ENCODE measurements around the gene SH3BP2.

SH3BP2 gene

DNA sequence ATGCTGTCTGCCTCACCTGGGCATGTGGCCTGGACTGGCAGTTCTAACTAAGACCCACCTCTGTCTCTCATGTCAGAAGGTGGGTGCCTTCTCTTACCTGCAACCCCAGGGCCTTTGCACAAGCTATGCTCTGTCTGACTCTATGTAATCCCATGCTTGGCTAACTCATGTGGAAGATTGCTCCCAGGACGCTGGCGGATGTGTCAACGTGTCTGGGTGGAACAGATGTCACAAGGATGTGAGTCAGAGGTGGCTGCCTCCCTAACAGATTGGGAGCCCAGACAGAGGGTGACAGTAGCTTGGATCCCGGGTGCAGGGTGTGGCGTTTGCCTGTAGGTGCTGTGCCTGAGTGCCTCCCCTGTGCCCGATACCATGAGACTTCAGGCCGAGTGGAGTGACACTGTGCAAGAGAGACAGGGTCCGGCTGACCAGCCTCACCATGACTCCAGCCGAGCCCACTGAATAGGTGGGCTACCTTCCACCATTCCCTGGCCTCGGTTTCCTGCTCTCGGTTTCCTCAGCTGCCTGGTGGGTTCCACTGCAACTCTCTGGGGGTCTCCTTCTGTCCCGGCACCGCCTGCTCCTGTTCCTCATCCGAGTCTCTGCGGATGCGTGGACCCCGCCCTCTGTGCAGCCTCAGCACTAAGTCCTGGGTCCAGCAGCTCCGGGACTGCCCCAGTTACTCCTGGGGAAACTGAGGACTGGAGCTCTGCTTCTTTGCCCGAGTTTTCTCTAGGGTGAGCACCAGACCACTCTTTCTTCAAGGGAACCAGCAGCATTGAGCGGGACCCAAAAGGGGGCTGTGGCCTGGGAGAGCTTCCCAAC lies 11.0 kb downstream of the SH3BP2 start:
- no peak for DNase-seq (ENCODE audit: low spot score)

DNA sequence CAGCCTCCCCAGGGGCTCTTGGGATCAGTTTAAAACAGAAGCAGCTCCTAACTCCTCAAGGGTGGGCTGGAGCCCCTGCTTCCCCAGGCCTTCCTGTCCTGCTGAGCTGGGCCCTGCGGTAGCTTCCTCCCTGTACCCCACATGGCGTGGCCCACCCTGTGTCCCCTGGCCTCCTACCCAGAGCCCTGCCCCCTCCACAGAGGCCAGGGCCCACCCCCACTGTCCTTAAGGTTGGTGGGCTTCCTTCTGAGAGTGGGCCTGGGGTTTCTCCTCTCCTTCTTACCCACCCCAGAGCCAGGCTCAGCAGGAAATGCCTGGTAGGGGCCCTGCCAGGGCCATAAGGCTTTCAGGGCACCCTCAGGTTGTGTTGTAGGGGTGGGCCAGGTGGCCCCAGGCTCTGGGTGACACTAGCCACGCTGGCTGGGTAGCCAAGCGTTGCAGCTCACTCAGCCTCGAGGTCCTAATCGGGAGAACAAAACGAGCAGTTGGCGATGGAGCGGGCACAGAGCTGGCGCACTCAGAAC lies 11.6 kb downstream of the SH3BP2 start:
- no peak for DNase-seq (ENCODE audit: low spot score)

DNA sequence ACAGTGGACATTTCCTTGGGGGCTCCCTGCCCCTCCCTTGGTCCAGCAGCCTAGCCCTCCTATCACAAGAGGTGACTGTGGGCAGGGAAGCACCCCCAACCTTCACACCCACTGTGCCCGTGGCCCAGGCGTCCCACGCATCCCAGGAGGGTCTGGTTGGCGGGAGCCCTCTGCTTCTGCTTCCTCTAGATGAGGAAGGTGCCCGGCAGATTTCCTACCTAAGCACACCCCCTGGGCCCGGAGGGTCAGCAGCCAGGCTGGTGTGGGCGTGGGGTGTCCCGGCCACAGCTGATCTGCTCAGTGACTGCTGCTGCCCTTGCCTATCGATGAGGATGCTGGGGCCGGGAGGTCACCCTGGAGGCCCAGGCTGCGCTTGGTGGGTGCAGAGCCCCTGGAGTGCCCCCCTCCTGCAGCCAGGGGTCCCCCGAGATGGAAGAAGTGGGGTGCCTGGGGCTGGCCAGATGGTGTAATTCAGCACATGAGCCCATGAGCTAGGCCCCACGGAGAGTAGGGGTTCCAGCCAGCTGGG lies 12.2 kb downstream of the SH3BP2 start:
- DNase-seq (ENCODE audit: low spot score), result no peak

DNA sequence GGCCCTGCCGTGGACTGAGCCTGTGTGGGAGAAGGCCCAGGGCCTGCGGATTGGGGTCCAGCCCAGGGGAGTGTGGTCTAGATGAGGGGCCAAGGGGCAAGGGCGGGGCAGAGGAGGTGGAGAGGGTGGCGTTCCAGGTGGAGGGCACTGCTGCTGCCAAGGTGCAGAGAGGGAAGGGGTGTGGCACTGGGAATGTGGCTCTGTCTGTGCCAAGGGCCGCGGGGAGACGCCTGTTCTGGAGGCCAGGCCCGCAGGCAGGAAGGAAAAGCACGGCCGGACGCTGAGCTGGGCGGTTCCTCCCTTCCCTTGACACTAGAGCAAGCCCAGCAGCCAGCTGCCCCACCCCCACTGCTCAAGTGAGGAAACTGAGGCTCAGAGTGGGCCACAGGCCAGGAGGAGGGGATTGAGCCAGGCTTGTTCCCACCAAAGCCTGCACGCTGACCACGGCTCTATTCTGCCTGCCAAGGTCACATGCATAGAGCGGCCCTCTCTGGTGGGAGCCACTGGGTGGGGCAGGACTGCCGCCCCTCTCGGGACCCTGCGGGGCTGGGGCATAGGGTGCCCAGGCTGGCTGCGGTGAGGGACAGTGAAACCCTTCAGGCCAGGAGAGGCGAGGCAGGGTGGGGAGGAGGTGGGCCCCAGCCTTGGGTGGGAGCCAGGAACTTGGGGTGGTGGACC lies 13.0 kb downstream of the SH3BP2 start:
- no peak for DNase-seq (ENCODE audit: low spot score)

DNA sequence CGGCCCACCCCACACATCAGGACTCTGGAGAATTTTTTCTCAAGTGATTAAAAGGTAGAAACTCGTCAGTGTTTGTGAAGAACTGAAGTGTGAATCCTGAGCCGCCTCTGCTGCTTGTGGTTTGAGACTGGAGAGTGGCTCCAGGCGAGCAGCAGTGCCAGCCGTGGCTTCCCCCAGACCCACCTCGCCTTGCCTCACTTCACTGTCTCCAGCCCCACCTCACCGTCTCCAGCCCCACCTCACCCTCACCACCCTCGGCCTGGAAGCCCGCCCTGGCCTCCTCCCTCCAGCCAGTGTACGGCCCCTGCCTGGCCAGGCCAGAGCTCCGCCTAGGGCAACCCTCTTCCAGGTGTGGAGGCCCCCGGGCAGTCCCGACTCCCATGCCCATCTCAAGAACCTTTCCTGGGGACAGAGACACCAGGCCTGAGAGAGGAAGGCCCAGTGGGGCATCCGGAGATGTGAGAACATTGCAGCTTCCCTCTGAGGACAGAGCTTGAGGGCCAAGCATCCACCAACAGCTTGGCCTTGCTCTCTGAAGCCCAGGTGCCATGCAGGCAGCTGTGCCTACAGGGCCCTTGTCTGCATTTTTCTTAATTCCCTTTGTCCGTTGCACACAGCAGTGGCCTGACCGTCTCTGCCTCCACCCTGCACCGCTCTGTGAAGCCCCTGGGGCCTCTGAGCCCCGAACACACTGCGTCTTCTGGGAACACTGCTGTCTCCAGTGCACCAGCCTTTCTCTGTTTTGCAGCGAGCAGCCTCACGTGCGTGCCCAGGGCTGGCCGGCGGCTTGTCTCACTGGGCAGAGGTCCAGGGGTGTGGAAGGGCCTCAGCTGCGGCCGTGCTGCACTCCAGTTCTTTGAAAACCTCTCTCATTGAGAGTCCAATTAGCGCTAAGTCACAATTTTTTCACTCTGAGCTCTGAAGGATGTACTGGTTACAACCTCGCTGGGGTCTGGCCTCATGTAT lies 13.8 kb downstream of the SH3BP2 start:
- DNase-seq (ENCODE audit: low spot score), result no peak

DNA sequence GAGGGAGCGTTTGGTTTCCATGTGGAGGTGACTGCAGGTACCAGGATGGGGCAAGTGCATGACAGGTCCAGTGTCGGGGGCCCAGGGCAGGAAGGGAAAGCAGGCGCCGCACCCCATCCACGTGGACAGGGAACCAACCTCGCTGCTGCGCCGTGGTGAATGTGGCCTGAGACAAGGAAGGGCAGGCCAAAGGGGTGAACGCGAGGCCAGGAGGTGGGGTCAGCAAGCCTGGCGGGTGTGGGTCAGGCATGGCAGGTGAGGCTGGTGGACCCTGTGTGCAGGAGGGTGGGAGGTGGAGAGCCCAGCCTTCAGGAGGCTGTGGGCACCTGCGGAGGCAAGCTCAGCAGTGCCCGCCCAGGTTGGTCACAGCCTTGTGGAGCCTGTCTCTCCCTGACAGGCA lies 14.7 kb downstream of the SH3BP2 start:
- no peak for DNase-seq (ENCODE audit: low spot score)

DNA sequence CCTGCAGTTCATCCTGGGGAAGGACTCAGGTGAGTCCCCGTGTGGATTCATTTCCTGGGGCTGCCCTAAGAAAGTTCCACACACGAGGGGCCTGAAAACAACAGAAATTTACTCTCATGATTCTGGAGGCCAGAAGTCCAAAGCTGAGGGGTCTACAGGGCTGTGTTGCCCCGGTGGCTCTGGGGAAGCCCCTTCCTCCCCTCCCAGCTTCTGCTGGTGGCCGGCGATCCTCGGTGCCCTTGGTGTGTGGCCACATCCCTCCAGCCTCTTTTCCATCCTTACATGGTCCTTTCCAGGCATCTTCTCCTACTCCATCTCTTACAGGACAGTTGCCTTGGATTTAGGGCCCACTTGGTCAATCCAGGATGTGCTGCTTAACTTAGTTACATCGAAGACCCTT lies 15.1 kb downstream of the SH3BP2 start:
- no peak for DNase-seq (ENCODE audit: low spot score)

DNA sequence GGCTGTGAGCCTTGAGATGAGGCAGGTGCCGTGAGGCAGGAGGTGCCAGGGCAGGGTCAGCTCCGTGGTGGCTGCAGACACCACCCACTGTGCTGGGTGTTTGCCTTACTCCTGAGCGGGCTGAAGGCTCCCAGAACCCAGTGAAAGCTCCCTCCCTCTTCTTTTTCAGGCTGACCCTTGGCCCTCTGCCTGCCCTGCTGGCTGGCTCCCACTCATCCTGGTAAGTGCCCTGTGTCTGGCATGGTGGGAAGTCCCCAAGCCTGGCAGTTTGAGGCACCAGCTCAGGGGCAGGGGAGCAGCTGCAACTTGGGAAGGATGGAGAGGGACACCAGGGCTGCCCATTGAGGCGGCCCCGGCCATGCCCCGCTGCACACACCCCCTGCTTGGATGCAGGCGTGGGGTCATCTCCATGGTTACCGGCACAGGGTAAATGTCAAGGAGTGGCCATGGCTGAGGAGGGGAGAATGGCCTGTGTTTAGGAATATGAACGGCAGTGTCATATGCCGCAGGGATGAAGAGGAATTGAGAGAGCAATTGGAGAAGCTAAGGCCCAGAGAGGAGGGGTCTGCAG lies 16.8 kb downstream of the SH3BP2 start:
- DNase-seq (ENCODE audit: low spot score), result no peak

DNA sequence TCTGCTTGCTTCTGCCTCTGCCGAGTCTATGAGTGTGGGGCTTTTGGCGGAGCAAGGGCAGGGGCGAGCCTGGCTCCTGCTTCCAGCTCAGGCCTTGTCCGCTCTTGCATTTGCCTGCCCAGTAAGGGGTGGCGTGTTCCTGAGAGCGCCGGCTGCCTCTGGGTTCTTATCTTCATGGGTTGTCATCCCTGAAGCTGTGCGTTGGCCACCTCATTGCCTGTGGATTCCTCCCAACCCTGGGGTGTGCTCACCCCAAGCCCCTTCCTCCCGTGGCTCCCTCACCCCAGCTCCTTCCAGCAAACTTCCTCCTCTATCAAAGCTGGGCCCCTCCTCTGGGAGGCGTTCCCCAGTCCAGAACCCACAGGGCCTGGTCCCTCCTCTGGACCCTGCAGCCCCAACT lies 17.5 kb downstream of the SH3BP2 start:
- DNase-seq (ENCODE audit: low spot score), result no peak

DNA sequence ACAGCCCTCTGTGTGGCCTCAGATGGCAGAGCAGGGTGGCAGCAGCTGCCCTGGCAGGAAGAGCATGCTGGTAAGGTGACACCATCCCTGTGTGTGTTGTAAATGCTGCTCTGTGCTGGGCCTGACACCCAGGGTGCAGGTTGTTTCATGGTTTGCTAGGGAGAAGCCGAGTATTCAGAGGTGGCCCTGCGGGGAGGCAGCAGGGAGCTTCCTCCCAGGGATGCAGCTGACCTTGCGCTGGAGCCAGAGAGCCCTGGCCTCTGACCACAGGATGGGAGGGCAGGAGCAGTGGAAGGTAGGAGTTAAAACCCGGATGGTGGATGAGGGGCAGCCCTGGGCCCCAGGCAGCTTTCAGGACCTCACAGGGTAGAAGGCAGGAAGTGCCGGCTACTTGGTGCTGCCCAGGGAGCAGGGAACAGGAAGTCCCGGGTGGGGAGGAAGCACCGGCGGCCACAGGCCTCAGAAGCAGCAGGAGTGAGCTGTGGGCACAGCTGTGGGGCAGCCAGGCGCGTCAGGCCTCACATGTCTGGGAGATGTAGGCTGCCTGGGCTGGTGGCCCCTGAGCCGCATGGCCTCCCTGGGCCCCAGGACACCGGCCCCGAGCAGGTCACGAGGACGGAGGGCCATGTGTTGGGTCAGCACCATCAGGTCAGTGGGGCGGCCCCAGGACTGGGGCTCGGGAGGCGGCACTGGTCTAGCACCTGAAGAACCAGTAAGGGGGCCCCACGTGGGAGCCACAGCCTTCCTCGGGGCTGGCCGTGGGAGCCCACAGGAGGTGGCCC lies 19.1 kb downstream of the SH3BP2 start:
- DNase-seq (ENCODE audit: low spot score), result peak; percentile 50

DNA sequence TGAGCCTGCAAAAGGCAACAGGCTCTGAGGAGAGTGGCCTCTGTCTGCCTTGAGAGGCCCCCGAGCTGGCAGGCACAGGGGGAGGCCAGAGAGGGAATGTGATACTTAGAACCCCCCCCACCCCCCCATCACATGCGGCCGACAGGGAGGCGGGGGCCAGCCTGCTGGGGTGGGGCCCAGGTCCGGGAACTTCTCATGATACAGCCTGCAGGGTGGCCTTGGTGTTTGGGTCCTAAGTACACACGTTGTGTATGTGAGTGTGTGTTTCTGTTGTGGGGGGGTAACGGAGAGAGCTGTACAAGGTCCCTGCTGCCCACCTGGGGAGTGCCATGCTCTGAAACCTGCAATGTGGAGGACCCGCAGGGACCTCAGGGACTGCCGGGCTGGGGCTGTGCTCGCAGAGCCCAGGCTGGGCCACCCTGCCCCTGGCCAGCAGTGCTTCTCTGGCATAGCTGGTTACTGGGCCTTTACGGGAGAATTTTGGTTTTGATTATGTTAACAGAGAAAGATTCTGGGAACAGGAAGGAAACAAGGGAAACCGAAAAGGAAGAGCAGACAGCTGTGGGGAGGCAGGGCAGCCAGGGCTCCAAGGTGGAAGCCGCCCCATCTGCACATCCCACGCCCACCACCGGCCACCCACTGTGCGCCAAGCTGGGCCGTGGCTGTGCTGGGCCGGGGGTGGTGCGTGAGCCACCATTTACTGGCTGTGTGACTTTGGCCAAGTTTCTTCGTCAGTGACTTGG lies 19.9 kb downstream of the SH3BP2 start:
- DNase-seq (ENCODE audit: low spot score), result no peak

DNA sequence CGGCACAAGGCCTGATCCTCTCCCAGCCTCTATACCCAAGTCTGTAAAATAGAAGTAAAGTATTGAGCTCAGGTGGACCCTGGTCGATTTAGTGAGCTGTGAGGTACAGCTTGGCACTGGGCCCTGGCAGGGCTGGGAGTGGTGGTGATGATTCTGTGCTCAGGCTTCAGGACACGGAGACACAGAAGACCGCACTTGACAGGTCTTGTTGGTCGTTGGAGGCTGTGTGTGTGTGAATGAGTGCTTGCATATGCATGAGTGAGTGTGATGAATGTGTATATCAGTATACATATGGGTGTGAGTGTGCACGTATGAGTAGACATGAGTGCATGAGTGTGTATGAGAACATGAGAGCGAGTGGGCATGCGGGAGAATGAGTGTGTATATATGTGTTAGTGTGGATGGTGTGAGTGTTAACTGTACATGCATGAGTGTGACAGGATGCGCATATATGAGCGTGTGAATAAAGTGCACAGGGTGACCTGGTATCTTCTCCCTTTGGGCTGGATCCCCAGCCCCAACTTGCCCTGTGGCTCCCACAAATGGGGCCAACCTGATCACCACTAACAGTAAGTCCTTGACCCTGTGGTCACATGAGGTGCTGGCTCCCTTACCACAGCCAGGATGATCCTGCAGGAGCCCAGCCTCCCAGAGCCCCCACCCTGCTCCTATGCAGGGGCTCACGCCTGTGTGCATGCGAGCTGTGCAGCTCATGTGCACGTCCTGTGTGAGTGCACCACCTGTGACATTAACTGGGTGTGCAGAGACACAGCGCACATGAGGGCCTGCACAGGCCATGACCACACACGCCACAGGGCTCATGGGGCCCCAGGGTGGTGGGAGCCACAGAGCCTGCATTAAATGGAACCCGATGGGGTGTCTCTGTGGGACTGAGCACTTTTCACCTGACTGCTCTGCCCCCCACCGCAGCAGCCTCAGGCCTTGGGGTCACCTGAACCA lies 20.8 kb downstream of the SH3BP2 start:
- no peak for DNase-seq (ENCODE audit: low spot score)

DNA sequence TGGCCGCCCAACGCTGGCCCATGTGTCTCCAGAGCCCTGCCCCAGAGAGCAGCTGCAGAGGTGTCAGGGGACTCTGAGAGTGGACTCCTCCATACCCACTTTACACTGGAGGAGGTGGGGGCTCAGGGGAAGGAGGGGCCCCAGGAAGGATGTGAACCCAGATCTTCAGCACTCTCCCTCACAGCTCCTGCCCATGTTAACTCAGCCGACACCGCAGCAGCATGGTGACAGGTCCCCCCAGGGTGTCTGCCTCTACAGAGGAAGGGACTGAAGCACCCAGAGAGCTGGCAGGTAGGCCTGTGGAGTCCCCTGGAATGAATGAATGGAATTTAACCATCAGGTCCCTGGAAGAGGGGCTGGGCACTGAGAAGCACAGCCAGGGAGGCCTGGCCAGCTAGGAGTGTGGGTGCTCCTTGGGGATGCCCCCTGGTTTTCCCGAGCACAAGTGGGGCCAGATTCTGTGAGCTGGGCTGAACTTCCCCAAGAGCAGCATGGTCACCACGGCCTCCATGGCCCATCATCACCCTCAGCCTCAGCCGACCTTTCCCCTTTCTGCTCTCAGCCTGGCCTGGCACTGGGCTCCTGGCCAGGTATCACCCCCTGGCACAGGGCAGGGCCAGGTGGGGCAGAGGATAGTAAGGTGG lies 21.9 kb downstream of the SH3BP2 start:
- DNase-seq (ENCODE audit: low spot score), result no peak

DNA sequence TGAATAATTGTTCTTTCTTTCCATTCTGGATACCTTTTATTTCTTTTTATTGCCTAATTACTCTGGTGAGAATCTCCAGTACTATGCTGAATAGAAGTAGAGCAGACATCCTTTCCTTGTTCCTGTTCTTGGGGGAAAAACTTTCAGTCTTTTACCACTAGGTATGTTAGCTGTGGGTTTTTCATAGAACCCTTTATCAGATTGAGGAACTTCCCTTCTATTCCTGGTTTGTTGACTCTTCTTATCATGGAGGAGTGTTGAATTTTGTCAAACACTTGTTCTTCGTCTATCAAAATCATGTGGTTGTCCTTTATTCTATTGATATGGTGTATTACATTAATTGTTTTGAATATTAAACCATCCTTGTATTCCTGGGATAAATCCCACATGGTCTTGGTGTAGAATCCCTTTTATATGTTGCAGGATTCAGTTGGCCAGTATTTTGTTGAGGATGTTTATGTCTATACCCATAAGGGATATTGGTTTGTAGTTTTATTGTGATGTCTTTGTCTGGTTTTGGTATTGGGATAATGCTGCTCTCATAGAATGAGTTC lies 23.6 kb downstream of the SH3BP2 start:
- no peak for DNase-seq (ENCODE audit: low spot score)

DNA sequence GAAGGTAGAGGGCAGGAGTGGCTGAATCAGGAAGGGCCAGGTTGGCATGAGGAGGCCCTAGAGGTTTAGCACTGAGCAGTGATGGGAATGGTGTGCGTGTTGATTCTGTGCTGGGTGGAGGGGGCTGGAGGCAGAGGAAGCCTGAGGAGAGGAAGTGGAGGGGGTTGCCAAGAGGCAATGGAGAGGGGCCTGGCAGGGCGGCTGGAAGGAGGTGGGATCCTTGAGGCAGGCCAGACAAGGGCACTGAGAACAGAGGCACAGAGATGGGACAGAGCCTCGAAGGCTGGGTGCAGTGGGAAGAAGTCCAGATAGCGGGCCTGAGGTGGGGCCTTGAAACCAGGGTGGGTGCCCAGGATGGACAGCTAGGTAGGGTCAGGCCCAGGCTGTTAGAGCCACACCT lies 24.3 kb downstream of the SH3BP2 start:
- no peak for DNase-seq (ENCODE audit: low spot score)

DNA sequence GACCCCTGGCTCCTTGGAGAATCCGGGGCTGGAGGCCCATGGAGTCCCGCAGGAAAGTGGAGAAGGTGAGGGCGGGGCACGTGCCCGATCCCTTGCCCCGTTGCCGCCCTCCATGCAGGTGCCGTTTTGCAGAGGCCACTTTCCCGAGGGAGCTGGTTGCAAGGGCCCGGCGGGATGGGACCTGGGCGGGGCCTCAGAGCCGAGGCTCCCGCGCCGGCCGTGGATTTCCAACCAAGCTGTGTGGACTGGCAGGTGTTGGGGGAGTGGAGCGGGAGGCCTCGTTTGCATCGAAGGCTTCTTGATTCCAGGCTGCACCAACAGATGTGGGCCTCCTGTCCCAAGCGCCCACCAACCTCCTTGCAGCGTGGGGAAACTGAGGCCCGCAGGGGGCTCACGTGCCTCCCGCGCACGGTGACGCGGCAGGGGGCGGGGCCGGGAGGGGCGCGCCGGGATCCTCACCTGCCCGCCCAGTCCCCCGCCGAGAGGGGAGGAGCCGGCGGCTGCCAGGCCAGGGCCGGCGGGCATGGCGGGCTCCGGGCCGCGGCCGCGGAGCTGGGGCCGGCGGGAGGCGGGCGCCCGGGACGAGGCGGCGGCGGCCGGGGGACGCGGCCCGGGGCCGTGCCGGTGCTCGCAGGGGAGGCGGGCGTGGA lies 24.9 kb downstream of the SH3BP2 start:
- DNase-seq (ENCODE audit: low spot score), result no peak

DNA sequence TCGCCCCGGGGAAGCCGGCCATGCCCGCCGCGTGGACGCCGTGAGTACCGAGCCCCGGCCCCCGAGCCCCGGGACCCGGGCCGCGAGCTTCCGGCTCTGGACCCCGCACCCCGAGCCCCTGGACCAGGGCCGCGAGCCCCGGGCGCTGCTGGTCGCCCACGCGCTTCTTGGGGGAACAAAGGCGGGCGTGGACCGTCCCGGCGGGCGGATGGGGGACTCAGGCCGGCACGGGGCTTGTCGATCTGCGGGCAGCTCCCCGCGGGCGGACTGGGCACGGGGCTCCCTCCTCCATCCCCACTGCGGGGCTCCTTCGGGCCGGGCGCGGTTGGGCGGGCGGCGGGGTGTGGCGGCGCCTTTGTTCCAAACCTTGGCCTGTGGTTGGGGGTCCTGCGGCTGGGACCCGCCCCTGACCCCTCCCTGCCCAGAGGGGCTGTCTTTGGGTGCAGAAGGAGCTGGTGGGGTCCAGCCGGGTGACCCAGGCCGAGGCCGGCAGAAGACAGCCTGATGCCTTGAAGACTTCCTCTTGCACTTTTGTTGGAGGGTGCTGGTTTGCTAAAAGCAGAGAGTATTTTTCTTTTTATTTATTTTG lies 25.6 kb downstream of the SH3BP2 start:
- DNase-seq (ENCODE audit: low spot score), result no peak

All from CD4-positive, alpha-beta T cell treated with Interleukin-15 for 4 hours (primary cell).